Panc1 (cell line): ENCODE results near the gene SAMD14. TPM values are rescaled to one million over a fixed set of nuclear protein-coding genes. Genes with fewer than 3 reads are reported as not detected.

ENCODE experiments used
- ATAC-seq: fragments of 200-7000 bp; cut with Tn5 transposase; 2 replicates; pipeline ENCODE4 v1.9.1; 2020; ENCODE audit warnings: mild to moderate bottlenecking, moderate library complexity
- BruUV-seq: library from RNA; stranded (reverse); fragments of 400-500 nt; replicated peaks from 2 replicates; lab custom pipeline; 2021; lab: Mats Ljungman, UMichigan
- CTCF ChIA-PET: fragments of 300-600 bp; sonication (Branson Sonifier 250); formaldehyde crosslinking; loops from one replicate; lab custom pipeline; 2022; ENCODE audit warnings: antibody characterized with exemption; lab: Charles Lee
- POLR2A ChIA-PET: fragments of 300-600 bp; sonication (Branson Sonifier 250); formaldehyde crosslinking; loops from one replicate; lab custom pipeline; 2022; ENCODE audit warnings: antibody characterized with exemption; lab: Charles Lee
- DNase-seq: peaks from one replicate; pipeline ENCODE4 v3.0.0-alpha.2; 2010; ENCODE audit warnings: low read depth, low spot score
- H3K27ac ChIP-seq: 2 replicates; pipeline ENCODE4 v1.5.1; 2011; ENCODE audit warnings: mild to moderate bottlenecking, low read length, inconsistent platforms
- H3K27me3 ChIP-seq: fragments of 200-500 bp; sonication (Bioruptor generic); 2 replicates; pipeline ENCODE4 v1.6.0; 2014; ENCODE audit warnings: low read length, inconsistent platforms; ENCODE audit not compliant: control insufficient read depth, insufficient read depth
- H3K36me3 ChIP-seq: fragments of 200-500 bp; sonication (Bioruptor generic); 2 replicates; pipeline ENCODE4 v1.5.1; 2014; ENCODE audit warnings: inconsistent platforms, mild to moderate bottlenecking, low read length, moderate library complexity; ENCODE audit not compliant: control insufficient read depth, insufficient read depth
- H3K4me1 ChIP-seq: 2 replicates; pipeline ENCODE4 v1.5.1; 2011; ENCODE audit warnings: inconsistent platforms, mild to moderate bottlenecking, low read length, moderate library complexity; ENCODE audit not compliant: control insufficient read depth, insufficient read depth
- H3K4me3 ChIP-seq, 2 experiments: 2 replicates each; pipeline ENCODE4 v1.5.1; 2011 to 2012; ENCODE audit warnings: low read depth in 2 of 2, low read length in 2 of 2, mild to moderate bottlenecking in 2 of 2, inconsistent platforms in 1 of 2, moderate library complexity in 1 of 2
- H3K9me3 ChIP-seq: fragments of 200-500 bp; sonication (Bioruptor generic); 2 replicates; pipeline ENCODE4 v1.5.1; 2014; ENCODE audit warnings: low read depth, mild to moderate bottlenecking, inconsistent platforms, low read length, moderate library complexity; ENCODE audit not compliant: control insufficient read depth, insufficient read depth
- CTCF ChIP-seq: fragments of 450-650 bp; IDR thresholded peaks from 2 replicates; pipeline ENCODE4 v1.5.1; 2017; ENCODE audit warnings: mild to moderate bottlenecking
- POLR2AphosphoS5 ChIP-seq: IDR thresholded peaks from 2 replicates; pipeline ENCODE4 v1.6.1; 2012; ENCODE audit warnings: mild to moderate bottlenecking, low read depth, low read length, moderate library complexity
- REST ChIP-seq, 2 experiments: IDR thresholded peaks; 2 replicates each; pipeline ENCODE4 v1.6.1; 2011 to 2012; ENCODE audit warnings: low read depth in 2 of 2, control low read depth in 1 of 2, low read length in 1 of 2, mild to moderate bottlenecking in 1 of 2, moderate library complexity in 1 of 2; ENCODE audit not compliant: insufficient read depth in 1 of 2
- SIN3A ChIP-seq: IDR thresholded peaks from 2 replicates; pipeline ENCODE4 v1.6.1; 2012; ENCODE audit warnings: low read depth, mild to moderate bottlenecking, low read length, moderate library complexity, borderline replicate concordance; ENCODE audit not compliant: insufficient read depth
- TCF7L2 ChIP-seq: IDR thresholded peaks from 2 replicates; pipeline ENCODE4 v1.6.1; 2011; ENCODE audit warnings: mild to moderate bottlenecking, low read depth, low read length, inconsistent platforms
- in situ Hi-C: cut with HindIII; loops from 2 replicates; pipeline ENCODE4 v1.10.0; 2016; ENCODE audit warnings: low sequenced_read_pairs, low pct_unique_long_range_greater_than_20kb
- intact Hi-C: fragments of 100-400 bp; cut with micrococcal nuclease; formaldehyde crosslinking; loops from one replicate; pipeline ENCODE4 v1.10.0; 2022; ENCODE audit not compliant: unreplicated experiment
- total RNA-seq: library from RNA; stranded (reverse); gene quantifications from one replicate; pipeline ENCODE4 v1.2.1, GENCODE V29; 2021; ENCODE audit not compliant: unreplicated experiment

The SAMD14 gene
- total RNA-seq, 1 experiment from 2014 or later: 6.9 TPM

DNA sequence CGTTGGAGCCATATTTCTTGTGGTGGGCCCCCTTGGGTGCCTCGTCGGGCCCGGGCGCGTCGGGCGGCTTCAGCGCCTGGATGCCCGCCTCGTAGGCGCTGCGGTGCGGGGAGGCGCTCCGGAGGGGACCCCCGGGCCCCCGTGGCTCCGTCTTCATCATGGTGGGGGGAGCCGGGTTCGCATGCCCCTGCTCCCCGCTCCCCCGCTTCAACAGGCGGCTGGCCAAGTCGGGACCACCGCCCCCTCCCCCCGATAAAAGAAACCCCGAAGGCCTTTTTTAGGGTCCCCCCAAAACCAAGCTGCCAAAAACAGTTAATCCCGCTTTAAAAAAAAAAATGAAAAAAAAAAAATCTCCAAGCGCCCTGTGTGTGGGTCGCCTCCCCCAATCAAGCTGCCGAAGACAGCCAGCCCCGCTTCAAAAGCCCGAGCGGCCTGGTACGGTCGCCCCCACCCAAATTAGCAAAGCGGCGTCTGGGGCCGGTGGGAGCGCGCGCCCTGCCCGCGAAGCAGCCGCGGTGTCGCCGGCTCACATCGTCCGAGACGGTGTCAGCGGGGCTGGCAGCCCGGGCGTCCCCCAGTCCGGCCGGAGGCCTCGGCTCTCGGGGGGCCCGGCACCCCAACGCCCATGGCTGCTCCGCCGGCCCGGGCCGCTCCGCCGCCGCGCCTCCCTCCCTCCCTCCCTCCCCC is 20.5 kb upstream of the SAMD14 start, which contains the start of gene PPP1R9B:
TSS of gene PPP1R9B (minus strand) at position 324 of the 687 bp plus-strand sequence. CDS start at position 160, 164 bp downstream.
- peaks cover 61% of the 10 kb centered on the region for H3K4me1 ChIP-seq

More for the DNA sequence above, 20.5 kb upstream of the SAMD14 start, which contains the start of gene PPP1R9B:
- BruUV-seq: TSS peak; percentile 91
- Histone ChIP-seq H3K4me3 (peak within 1 kb of the TSS; percentile 70 to 97), H3K27ac (peak within 1 kb of the TSS; percentile 100), H3K36me3 (peaks cover 15% of the 10 kb centered on the region; the same call in 1 of the 2 replicates), H3K27me3 (no peaks in the 10 kb centered on the region), H3K9me3 (no peaks in the 10 kb centered on the region)
- DNase-seq (no peak), ATAC-seq (peak; percentile 3)
- POLR2A ChIA-PET: interaction anchor here (0.6 kb wide), 1 partner anchor 11 kb away, joined by 12 read pairs; no protein-coding TSS in a partner anchor
- intact Hi-C loops: no loop called here
- CTCF ChIA-PET: interaction anchor here (1.3 kb wide), 1 partner anchor 15 kb away, joined by 4 read pairs; the partner anchor contains the start of gene SGCA
- in situ Hi-C loops: no loop called here
- TF ChIP-seq REST (IDR thresholded peaks at IDR 0.05; ENCODE audit: insufficient read depth in 1 of 2, low read depth in 2 of 2, low read length in 1 of 2) (no peak), CTCF (no peak), POLR2AphosphoS5 (no peak; the same call in 1 of the 2 replicates), SIN3A (no peak), TCF7L2 (no peak)
